ENCODE data around the gene HSPA9. TPM values are rescaled to one million over a fixed set of nuclear protein-coding genes. Genes with fewer than 3 reads are reported as not detected.

HSPA9 gene
- total and polyA plus RNA-seq, 9 of the 15 experiments (the other 6 are each of a cell fraction or from before 2014, with no cell fraction given): 195 to 583 (median 514) TPM

DNA sequence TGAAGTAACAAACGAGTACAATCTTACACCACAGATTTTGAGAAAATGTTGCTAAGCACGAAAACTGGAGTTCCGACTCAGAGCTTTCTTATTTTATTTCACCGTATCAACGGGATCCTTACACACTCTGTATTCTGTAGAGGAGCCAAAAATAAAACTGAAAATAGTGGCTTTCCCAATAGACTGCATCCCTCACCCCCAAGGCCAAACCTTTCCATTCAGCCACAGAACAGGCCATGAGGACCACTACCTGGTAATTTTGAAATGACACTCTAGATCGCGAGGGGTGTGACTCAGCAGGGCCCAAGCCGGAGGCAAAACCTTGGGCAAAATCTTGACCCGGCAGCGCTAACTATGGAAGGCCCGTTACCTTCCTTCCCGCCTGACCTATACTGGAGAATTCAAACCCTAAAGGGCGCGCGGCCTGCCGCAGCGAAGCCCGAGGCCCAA is 432 bp downstream of the HSPA9 start:
- WGBS (ENCODE audit: insufficient coverage, low coverage, missing lambda C conversion rate): 1% methylated on average over 18 of the region's 18 CpGs
- Histone ChIP-seq H3K4me2 (ENCODE audit: insufficient read depth, low read length) (peak overlapping the region; percentile 91), H3K27me3 (ENCODE audit: control insufficient read depth in 2 of 2, insufficient read depth in 2 of 2, low read length in 2 of 2) (no peaks in the 10 kb centered on the region), H3K9ac (ENCODE audit: insufficient read depth in 1 of 2, low read depth in 2 of 2, low read length in 2 of 2) (peak overlapping the region; percentile 99), H3K4me3 (peak overlapping the region; percentile 72), H3K9me3 (replicated peaks; ENCODE audit: control insufficient read depth, insufficient read depth, low read depth, low read length) (peaks cover 2% of the 10 kb centered on the region; the same call in 1 of the 2 replicates), H3K9me1 (ENCODE audit: control insufficient read depth, insufficient read depth, low read length) (no peaks in the 10 kb centered on the region), H2AFZ (ENCODE audit: low read depth, low read length) (no peak overlapping the region; the same call in 1 of the 2 replicates), H3K79me2 (ENCODE audit: control insufficient read depth, insufficient read depth, low read length) (peaks cover 57% of the 10 kb centered on the region), H3K4me1 (replicated peaks in 1 of 2; ENCODE audit: control insufficient read depth in 2 of 2, insufficient read depth in 2 of 2, low read length in 2 of 2) (peaks cover 11 to 21% of the 10 kb centered on the region in 2 experiments; a peak in 4 of 5 replicates), H3K27ac (ENCODE audit: extremely low read depth, low read depth, low read length) (peak overlapping the region; percentile 97), H3K36me3 (ENCODE audit: control insufficient read depth, insufficient read depth, low read length) (peaks cover 47% of the 10 kb centered on the region), H4K20me1 (replicated peaks; ENCODE audit: control insufficient read depth, insufficient read depth, low read length) (no peaks in the 10 kb centered on the region; the same call in 1 of the 2 replicates)
- DNase-seq (ENCODE audit: extremely low read depth in 1 of 4, low spot score in 3 of 4) (peak in 1 of 4 experiments; percentile 48), ATAC-seq (peak; percentile 37), FAIRE-seq (peak; percentile 23)
- POLR2A ChIA-PET: interaction anchor here (0.6 to 2.5 kb wide), 11 partner anchors 9 to 1538 kb away, joined by 3 to 18 read pairs (median 11); partner anchors contain the start of gene ETF1
- CTCF ChIA-PET (ENCODE audit: low intra/inter-chr PET ratio): interaction anchor here (0.7 kb wide), 1 partner anchor 483 kb away, joined by 3 read pairs; no protein-coding TSS in a partner anchor
- in situ Hi-C loops (cut with MboI): no loop called here
- no TSS peak for BruUV-seq (replicated peaks)
- intact Hi-C loops (cut with micrococcal nuclease): loop anchor here (1.0 to 5.0 kb wide), 4 partner anchors 59 to 768 kb away; partner anchors contain the start of gene PAIP2
- TF ChIP-seq PHB (CRISPR knock-in tag; IDR thresholded peaks at IDR 0.05) (0 out of 2 replicates have a peak, but pooled peaks have one; percentile 5), WHSC1 (IDR thresholded peaks at IDR 0.05; ENCODE audit: low read length) (no peak), ZNF316 (IDR thresholded peaks at IDR 0.05) (peak; percentile 52; the same call in 1 of the 2 replicates), ZNF217 (CRISPR knock-in tag; IDR thresholded peaks at IDR 0.05) (no peak), THRA (IDR thresholded peaks at IDR 0.05) (no peak), THRAP3 (IDR thresholded peaks at IDR 0.05; ENCODE audit: borderline replicate concordance) (no peak), BRD4 (IDR thresholded peaks at IDR 0.05) (peak; percentile 100; the same call in 1 of the 2 replicates), NFYB (IDR thresholded peaks at IDR 0.05; ENCODE audit: extremely low read depth, insufficient read length) (no peak), BCL6 (CRISPR knock-in tag; IDR thresholded peaks at IDR 0.05) (no peak), SAFB (IDR thresholded peaks at IDR 0.05; ENCODE audit: borderline replicate concordance, low read depth, low read length) (no peak), ZNF512 (tag; IDR thresholded peaks at IDR 0.05) (no peak), CBX2 (IDR thresholded peaks at IDR 0.05; ENCODE audit: insufficient read depth, low read length, poor library complexity, severe bottlenecking) (no peak), CTBP1 (IDR thresholded peaks at IDR 0.05; ENCODE audit: borderline replicate concordance) (no peak)
- TF ChIP-seq, protein P1, sequence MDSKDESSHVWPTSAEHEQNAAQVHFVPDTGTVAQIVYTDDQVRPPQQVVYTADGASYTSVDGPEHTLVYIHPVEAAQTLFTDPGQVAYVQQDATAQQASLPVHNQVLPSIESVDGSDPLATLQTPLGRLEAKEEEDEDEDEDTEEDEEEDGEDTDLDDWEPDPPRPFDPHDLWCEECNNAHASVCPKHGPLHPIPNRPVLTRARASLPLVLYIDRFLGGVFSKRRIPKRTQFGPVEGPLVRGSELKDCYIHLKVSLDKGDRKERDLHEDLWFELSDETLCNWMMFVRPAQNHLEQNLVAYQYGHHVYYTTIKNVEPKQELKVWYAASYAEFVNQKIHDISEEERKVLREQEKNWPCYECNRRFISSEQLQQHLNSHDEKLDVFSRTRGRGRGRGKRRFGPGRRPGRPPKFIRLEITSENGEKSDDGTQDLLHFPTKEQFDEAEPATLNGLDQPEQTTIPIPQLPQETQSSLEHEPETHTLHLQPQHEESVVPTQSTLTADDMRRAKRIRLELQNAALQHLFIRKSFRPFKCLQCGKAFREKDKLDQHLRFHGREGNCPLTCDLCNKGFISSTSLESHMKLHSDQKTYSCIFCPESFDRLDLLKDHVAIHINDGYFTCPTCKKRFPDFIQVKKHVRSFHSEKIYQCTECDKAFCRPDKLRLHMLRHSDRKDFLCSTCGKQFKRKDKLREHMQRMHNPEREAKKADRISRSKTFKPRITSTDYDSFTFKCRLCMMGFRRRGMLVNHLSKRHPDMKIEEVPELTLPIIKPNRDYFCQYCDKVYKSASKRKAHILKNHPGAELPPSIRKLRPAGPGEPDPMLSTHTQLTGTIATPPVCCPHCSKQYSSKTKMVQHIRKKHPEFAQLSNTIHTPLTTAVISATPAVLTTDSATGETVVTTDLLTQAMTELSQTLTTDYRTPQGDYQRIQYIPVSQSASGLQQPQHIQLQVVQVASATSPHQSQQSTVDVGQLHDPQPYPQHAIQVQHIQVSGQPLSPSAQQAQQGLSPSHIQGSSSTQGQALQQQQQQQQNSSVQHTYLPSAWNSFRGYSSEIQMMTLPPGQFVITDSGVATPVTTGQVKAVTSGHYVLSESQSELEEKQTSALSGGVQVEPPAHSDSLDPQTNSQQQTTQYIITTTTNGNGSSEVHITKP (IDR thresholded peaks at IDR 0.05; ENCODE audit: partially characterized antibody): no peak
- TF ChIP-seq, protein P2, sequence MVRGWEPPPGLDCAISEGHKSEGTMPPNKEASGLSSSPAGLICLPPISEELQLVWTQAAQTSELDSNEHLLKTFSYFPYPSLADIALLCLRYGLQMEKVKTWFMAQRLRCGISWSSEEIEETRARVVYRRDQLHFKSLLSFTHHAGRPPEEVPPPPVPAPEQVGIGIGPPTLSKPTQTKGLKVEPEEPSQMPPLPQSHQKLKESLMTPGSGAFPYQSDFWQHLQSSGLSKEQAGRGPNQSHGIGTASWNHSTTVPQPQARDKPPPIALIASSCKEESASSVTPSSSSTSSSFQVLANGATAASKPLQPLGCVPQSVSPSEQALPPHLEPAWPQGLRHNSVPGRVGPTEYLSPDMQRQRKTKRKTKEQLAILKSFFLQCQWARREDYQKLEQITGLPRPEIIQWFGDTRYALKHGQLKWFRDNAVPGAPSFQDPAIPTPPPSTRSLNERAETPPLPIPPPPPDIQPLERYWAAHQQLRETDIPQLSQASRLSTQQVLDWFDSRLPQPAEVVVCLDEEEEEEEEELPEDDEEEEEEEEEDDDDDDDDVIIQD (CRISPR knock-in tag; IDR thresholded peaks at IDR 0.05): no peak

Measured in K562 (cell line).